Mesendoderm (in vitro differentiated cells): ENCODE measurements around the gene TRAPPC3L.
A peak's percentile ranks its signal among the peaks of the same experiment; 100 is the strongest.

Source experiments
- DNase-seq: peaks from one replicate; pipeline ENCODE4 v3.0.0; 2013
- H2AK5ac ChIP-seq: 2 replicates; pipeline ENCODE4 v1.6.1; 2013; ENCODE audit warnings: low read length, inconsistent platforms
- H2BK120ac ChIP-seq: 2 replicates; pipeline ENCODE4 v1.6.1; 2013; ENCODE audit warnings: low read depth, mild to moderate bottlenecking, low read length, moderate library complexity, mixed read lengths
- H2BK15ac ChIP-seq: replicated peaks from 2 replicates; pipeline ENCODE4 v1.6.1; 2013; ENCODE audit warnings: low read depth, mild to moderate bottlenecking, moderate library complexity
- H2BK5ac ChIP-seq: 2 replicates; pipeline ENCODE4 v1.6.1; 2013; ENCODE audit warnings: low read length, inconsistent platforms
- H3K18ac ChIP-seq: 2 replicates; pipeline ENCODE4 v1.6.1; 2013; ENCODE audit warnings: mild to moderate bottlenecking, low read length, mixed read lengths
- H3K23ac ChIP-seq: one replicate; pipeline ENCODE4 v1.6.1; 2013; ENCODE audit warnings: low read length
- H3K27ac ChIP-seq: 2 replicates; pipeline ENCODE4 v1.5.1; 2013; ENCODE audit warnings: low read depth, mild to moderate bottlenecking, inconsistent platforms, low read length, moderate library complexity
- H3K27me3 ChIP-seq: 2 replicates; pipeline ENCODE4 v1.6.1; 2013; ENCODE audit warnings: low read length, control low read depth, mild to moderate bottlenecking, inconsistent platforms; ENCODE audit not compliant: insufficient read depth, poor library complexity
- H3K36me3 ChIP-seq: 2 replicates; pipeline ENCODE4 v1.6.1; 2013; ENCODE audit warnings: low read length, inconsistent platforms; ENCODE audit not compliant: control insufficient read depth, insufficient read depth
- H3K4ac ChIP-seq: one replicate; pipeline ENCODE4 v1.6.1; 2013; ENCODE audit warnings: low read depth, mild to moderate bottlenecking, low read length, moderate library complexity
- H3K4me1 ChIP-seq: 2 replicates; pipeline ENCODE4 v1.6.1; 2013; ENCODE audit warnings: low read depth, low read length, inconsistent platforms; ENCODE audit not compliant: control insufficient read depth
- H3K4me2 ChIP-seq: 2 replicates; pipeline ENCODE4 v1.6.1; 2013; ENCODE audit warnings: low read length
- H3K4me3 ChIP-seq: 2 replicates; pipeline ENCODE4 v1.5.1; 2013; ENCODE audit warnings: mild to moderate bottlenecking, low read length
- H3K56ac ChIP-seq: one replicate; pipeline ENCODE4 v1.6.1; 2013; ENCODE audit warnings: low read length
- H3K79me1 ChIP-seq: 2 replicates; pipeline ENCODE4 v1.6.1; 2013; ENCODE audit warnings: low read length, inconsistent platforms
- H3K79me2 ChIP-seq: 2 replicates; pipeline ENCODE4 v1.6.1; 2013; ENCODE audit warnings: mild to moderate bottlenecking, low read length; ENCODE audit not compliant: control insufficient read depth, insufficient read depth
- H3K9ac ChIP-seq: 2 replicates; pipeline ENCODE4 v1.6.1; 2013; ENCODE audit warnings: low read length, inconsistent platforms
- H4K5ac ChIP-seq: one replicate; pipeline ENCODE4 v1.6.1; 2013; ENCODE audit warnings: low read length
- H4K8ac ChIP-seq: one replicate; pipeline ENCODE4 v1.6.1; 2013; ENCODE audit warnings: low read depth, mild to moderate bottlenecking, control low read depth, low read length, moderate library complexity
- WGBS: extraction: QIAGEN DNeasy Blood & Tissue Kit; methylation state at CpG from one replicate; pipeline ENCODE4 v1.1.7; 2013; ENCODE audit warnings: low lambda C conversion rate, missing lambda C conversion rate; ENCODE audit not compliant: insufficient coverage; ENCODE audit errors: extremely low coverage; 5-methylcytosine and 5-hydroxymethylcytosine counted together

Gene TRAPPC3L

GRCh38 chr6:116512111-116512559, 33.3 kb downstream of the TRAPPC3L start:
- no peaks in the 10 kb centered on the region for H3K36me3 ChIP-seq
- H2BK120ac ChIP-seq = no peak overlapping the region
- no peak overlapping the region for H2BK15ac ChIP-seq
- no peaks in the 10 kb centered on the region for H3K79me2 ChIP-seq
- H2AK5ac ChIP-seq = no peak overlapping the region
- no peak overlapping the region for H3K18ac ChIP-seq
- H3K4ac ChIP-seq = peak overlapping the region; percentile 94
- no peak overlapping the region for H3K4me2 ChIP-seq
- H2BK5ac ChIP-seq = peak overlapping the region; percentile 14
- H3K27ac ChIP-seq = no peak overlapping the region
- no peaks in the 10 kb centered on the region for H3K79me1 ChIP-seq
- H4K8ac ChIP-seq = no peak overlapping the region
- no CpG with 5 or more reads among the region's 4 CpGs for WGBS
- no peak overlapping the region for H3K23ac ChIP-seq
- H3K27me3 ChIP-seq = no peaks in the 10 kb centered on the region
- H3K9ac ChIP-seq = peak overlapping the region; percentile 37
- H3K4me3 ChIP-seq = no peak overlapping the region
- H4K5ac ChIP-seq = peak overlapping the region; percentile 82
- no peak for DNase-seq
- H3K4me1 ChIP-seq = peaks cover 2% of the 10 kb centered on the region
- peak overlapping the region; percentile 74 for H3K56ac ChIP-seq

- no CpG with 5 or more reads among the region's 10 CpGs for WGBS
These were observed 33.9 kb downstream of the TRAPPC3L start, which contains the start of gene CALHM5 for GRCh38 chr6:116511424-116512110. Gene CALHM5, plus strand, starts transcription at chr6:116511639. Its CDS starts 58 bp downstream, at chr6:116511697.

GRCh38 chr6:116508527-116508926, 37.0 kb downstream of the TRAPPC3L start:
- no peak overlapping the region for H3K23ac ChIP-seq
- DNase-seq = no peak
- H3K56ac ChIP-seq = no peak overlapping the region

More at GRCh38 chr6:116511424-116512110, 33.9 kb downstream of the TRAPPC3L start, which contains the start of gene CALHM5:
- Histone ChIP-seq H2BK5ac (peak within 1 kb of the TSS; percentile 14), H3K4me3 (no peak within 1 kb of the TSS), H2BK120ac (no peak within 1 kb of the TSS), H3K27ac (peak within 1 kb of the TSS; percentile 0), H3K79me1 (no peaks in the 10 kb centered on the region), H4K5ac (peak within 1 kb of the TSS; percentile 82), H2BK15ac (no peak within 1 kb of the TSS), H3K36me3 (no peaks in the 10 kb centered on the region), H3K27me3 (no peaks in the 10 kb centered on the region), H3K18ac (no peak within 1 kb of the TSS), H4K8ac (no peak within 1 kb of the TSS), H3K56ac (peak within 1 kb of the TSS; percentile 74), H3K9ac (peak within 1 kb of the TSS; percentile 37), H3K23ac (no peak within 1 kb of the TSS), H3K79me2 (no peaks in the 10 kb centered on the region), H3K4me2 (peak within 1 kb of the TSS; percentile 6), H2AK5ac (no peak within 1 kb of the TSS), H3K4ac (peak within 1 kb of the TSS; percentile 94), H3K4me1 (peaks cover 2% of the 10 kb centered on the region)
- DNase-seq = peak; percentile 94

GRCh38 chr6:116507324-116507723, 38.2 kb downstream of the TRAPPC3L start:
- H2BK120ac ChIP-seq = no peak overlapping the region
- H3K4ac ChIP-seq = no peak overlapping the region
- H3K9ac ChIP-seq = no peak overlapping the region
- H3K27me3 ChIP-seq = no peaks in the 10 kb centered on the region
- H2BK5ac ChIP-seq = no peak overlapping the region
- no peak overlapping the region for H3K56ac ChIP-seq
- H4K8ac ChIP-seq = no peak overlapping the region
- no peaks in the 10 kb centered on the region for H3K36me3 ChIP-seq
- no peak overlapping the region for H3K4me3 ChIP-seq
- H3K79me2 ChIP-seq = no peaks in the 10 kb centered on the region
- H3K18ac ChIP-seq = no peak overlapping the region
- peaks cover 2% of the 10 kb centered on the region for H3K4me1 ChIP-seq
- H2AK5ac ChIP-seq = no peak overlapping the region
- no peak overlapping the region for H3K4me2 ChIP-seq
- no peak overlapping the region for H4K5ac ChIP-seq
- no peaks in the 10 kb centered on the region for H3K79me1 ChIP-seq
- H3K23ac ChIP-seq = no peak overlapping the region
- no peak overlapping the region for H3K27ac ChIP-seq
- no peak overlapping the region for H2BK15ac ChIP-seq
- no peak for DNase-seq
- WGBS = no CpG with 5 or more reads among the region's 3 CpGs

More at GRCh38 chr6:116508527-116508926, 37.0 kb downstream of the TRAPPC3L start:
- no peak overlapping the region for H2BK5ac ChIP-seq
- no peak overlapping the region for H4K8ac ChIP-seq
- no peaks in the 10 kb centered on the region for H3K36me3 ChIP-seq
- no peak overlapping the region for H4K5ac ChIP-seq
- no peak overlapping the region for H3K4me3 ChIP-seq
- H2BK15ac ChIP-seq = no peak overlapping the region
- peaks cover 2% of the 10 kb centered on the region for H3K4me1 ChIP-seq
- H3K9ac ChIP-seq = no peak overlapping the region
- no peak overlapping the region for H3K18ac ChIP-seq
- no peaks in the 10 kb centered on the region for H3K79me2 ChIP-seq
- H3K27me3 ChIP-seq = no peaks in the 10 kb centered on the region
- no peak overlapping the region for H3K27ac ChIP-seq
- no peak overlapping the region for H3K4me2 ChIP-seq
- no peak overlapping the region for H2BK120ac ChIP-seq
- no peak overlapping the region for H2AK5ac ChIP-seq
- no peak overlapping the region for H3K4ac ChIP-seq
- H3K79me1 ChIP-seq = no peaks in the 10 kb centered on the region

- no peak overlapping the region for H3K56ac ChIP-seq
- no peak overlapping the region for H4K8ac ChIP-seq
- H3K4me3 ChIP-seq = no peak overlapping the region
- no peaks in the 10 kb centered on the region for H3K27me3 ChIP-seq
- no peak overlapping the region for H2BK120ac ChIP-seq
- no peak overlapping the region for H3K9ac ChIP-seq
- H3K18ac ChIP-seq = no peak overlapping the region
- H3K79me1 ChIP-seq = no peaks in the 10 kb centered on the region
- H3K79me2 ChIP-seq = no peaks in the 10 kb centered on the region
- no peak overlapping the region for H2AK5ac ChIP-seq
- no peak overlapping the region for H2BK5ac ChIP-seq
- no peaks in the 10 kb centered on the region for H3K36me3 ChIP-seq
- H4K5ac ChIP-seq = no peak overlapping the region
- no CpG with 5 or more reads among the region's 9 CpGs for WGBS
- no peak overlapping the region for H2BK15ac ChIP-seq
- no peak overlapping the region for H3K23ac ChIP-seq
- no peak overlapping the region for H3K4me2 ChIP-seq
- no peaks in the 10 kb centered on the region for H3K4me1 ChIP-seq
- peak; percentile 50 for DNase-seq
- no peak overlapping the region for H3K27ac ChIP-seq
- no peak overlapping the region for H3K4ac ChIP-seq
These were observed 44.5 kb downstream of the TRAPPC3L start for GRCh38 chr6:116500969-116501433.
